ENCODE data around the gene PACS2. TPM values are rescaled to one million over a fixed set of nuclear protein-coding genes. Genes with fewer than 3 reads are reported as not detected.

PACS2 gene
- total and polyA plus RNA-seq, 4 donors, result 5.1 to 21.9 (median 9.8) TPM

- Histone ChIP-seq H3K9ac (ENCODE audit: low read depth in 1 of 2, low read length in 2 of 2) (no peak overlapping the region), H3K36me3 (ENCODE audit: control insufficient read depth in 4 of 4, insufficient read depth in 3 of 4, low read depth in 1 of 4, low read length in 3 of 4) (peaks cover 0 to 6% (median 1%) of the 10 kb centered on the region in 4 donors), H3K9me3 (ENCODE audit: control insufficient read depth in 4 of 4, low read length in 3 of 4) (no peaks in the 10 kb centered on the region), H3K27ac (ENCODE audit: low read depth in 1 of 2, low read length in 2 of 2) (no peak overlapping the region), H3K4me3 (ENCODE audit: low read depth in 1 of 3, low read length in 3 of 3) (no peak overlapping the region), H3K27me3 (ENCODE audit: control insufficient read depth in 4 of 4, insufficient read depth in 4 of 4, low read length in 3 of 4) (no peaks in the 10 kb centered on the region), H3K4me1 (ENCODE audit: control insufficient read depth in 4 of 4, insufficient read depth in 4 of 4, low read length in 3 of 4) (peaks cover 0 to 3% (median under 1%) of the 10 kb centered on the region in 4 donors)
- 95% methylated on average over 22 of the region's 22 CpGs for WGBS
- DNase-seq (ENCODE audit: low spot score), result no peak
- no peak for TF ChIP-seq TAF1 (conservative IDR thresholded peaks at IDR 0.05)
Observed at GRCh38 chr14:105271224-105271890, 43.2 kb upstream of the PACS2 start.

- H3K27me3 ChIP-seq (ENCODE audit: control insufficient read depth in 4 of 4, insufficient read depth in 4 of 4, low read length in 3 of 4), result no peaks in the 10 kb centered on the region
- H3K4me1 ChIP-seq (ENCODE audit: control insufficient read depth in 4 of 4, insufficient read depth in 4 of 4, low read length in 3 of 4), result peaks cover 0 to 3% (median under 1%) of the 10 kb centered on the region in 4 donors
- no peaks in the 10 kb centered on the region for H3K9me3 ChIP-seq (ENCODE audit: control insufficient read depth in 4 of 4, low read length in 3 of 4)
- 92% methylated on average over 15 of the region's 15 CpGs for WGBS
- no peak overlapping the region for H3K4me3 ChIP-seq (ENCODE audit: low read depth in 1 of 3, low read length in 3 of 3)
- no peak overlapping the region for H3K27ac ChIP-seq (ENCODE audit: low read depth in 1 of 2, low read length in 2 of 2)
- TF ChIP-seq HNF4G (IDR thresholded peaks at IDR 0.05) (no peak), RAD21 (IDR thresholded peaks at IDR 0.05) (no peak), SP1 (IDR thresholded peaks at IDR 0.05) (no peak), REST (IDR thresholded peaks at IDR 0.05) (no peak), JUND (IDR thresholded peaks at IDR 0.05) (no peak), RXRA (IDR thresholded peaks at IDR 0.05) (no peak)
- H3K36me3 ChIP-seq (ENCODE audit: control insufficient read depth in 4 of 4, insufficient read depth in 3 of 4, low read depth in 1 of 4, low read length in 3 of 4), result peaks cover 0 to 6% (median 1%) of the 10 kb centered on the region in 4 donors
- no peak for DNase-seq (ENCODE audit: low spot score)
- no peak overlapping the region for H3K9ac ChIP-seq (ENCODE audit: low read depth in 1 of 2, low read length in 2 of 2)
Observed at GRCh38 chr14:105272623-105273022, 41.9 kb upstream of the PACS2 start.

GRCh38 chr14:105273062-105273461, 41.5 kb upstream of the PACS2 start:
- Histone ChIP-seq H3K4me3 (ENCODE audit: low read depth in 1 of 3, low read length in 3 of 3) (no peak overlapping the region), H3K9ac (ENCODE audit: low read depth in 1 of 2, low read length in 2 of 2) (no peak overlapping the region), H3K36me3 (ENCODE audit: control insufficient read depth in 4 of 4, insufficient read depth in 3 of 4, low read depth in 1 of 4, low read length in 3 of 4) (peaks cover 0 to 6% (median 1%) of the 10 kb centered on the region in 4 donors), H3K9me3 (ENCODE audit: control insufficient read depth in 4 of 4, low read length in 3 of 4) (no peaks in the 10 kb centered on the region), H3K4me1 (ENCODE audit: control insufficient read depth in 4 of 4, insufficient read depth in 4 of 4, low read length in 3 of 4) (peaks cover 0 to 3% (median under 1%) of the 10 kb centered on the region in 4 donors), H3K27ac (ENCODE audit: low read depth in 1 of 2, low read length in 2 of 2) (no peak overlapping the region), H3K27me3 (ENCODE audit: control insufficient read depth in 4 of 4, insufficient read depth in 4 of 4, low read length in 3 of 4) (no peaks in the 10 kb centered on the region)
- no peak for TF ChIP-seq SP1 (IDR thresholded peaks at IDR 0.05)
- TF ChIP-seq RXRA (IDR thresholded peaks at IDR 0.05), result no peak
- TF ChIP-seq, protein P1, sequence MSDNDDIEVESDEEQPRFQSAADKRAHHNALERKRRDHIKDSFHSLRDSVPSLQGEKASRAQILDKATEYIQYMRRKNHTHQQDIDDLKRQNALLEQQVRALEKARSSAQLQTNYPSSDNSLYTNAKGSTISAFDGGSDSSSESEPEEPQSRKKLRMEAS (IDR thresholded peaks at IDR 0.05), result no peak
- no peak for TF ChIP-seq JUND (IDR thresholded peaks at IDR 0.05)
- TF ChIP-seq EGR1 (IDR thresholded peaks at IDR 0.05; ENCODE audit: low read depth in 2 of 2), result no peak
- TF ChIP-seq, protein P2, sequence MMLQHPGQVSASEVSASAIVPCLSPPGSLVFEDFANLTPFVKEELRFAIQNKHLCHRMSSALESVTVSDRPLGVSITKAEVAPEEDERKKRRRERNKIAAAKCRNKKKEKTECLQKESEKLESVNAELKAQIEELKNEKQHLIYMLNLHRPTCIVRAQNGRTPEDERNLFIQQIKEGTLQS (IDR thresholded peaks at IDR 0.05), result no peak
- TF ChIP-seq, protein P3, sequence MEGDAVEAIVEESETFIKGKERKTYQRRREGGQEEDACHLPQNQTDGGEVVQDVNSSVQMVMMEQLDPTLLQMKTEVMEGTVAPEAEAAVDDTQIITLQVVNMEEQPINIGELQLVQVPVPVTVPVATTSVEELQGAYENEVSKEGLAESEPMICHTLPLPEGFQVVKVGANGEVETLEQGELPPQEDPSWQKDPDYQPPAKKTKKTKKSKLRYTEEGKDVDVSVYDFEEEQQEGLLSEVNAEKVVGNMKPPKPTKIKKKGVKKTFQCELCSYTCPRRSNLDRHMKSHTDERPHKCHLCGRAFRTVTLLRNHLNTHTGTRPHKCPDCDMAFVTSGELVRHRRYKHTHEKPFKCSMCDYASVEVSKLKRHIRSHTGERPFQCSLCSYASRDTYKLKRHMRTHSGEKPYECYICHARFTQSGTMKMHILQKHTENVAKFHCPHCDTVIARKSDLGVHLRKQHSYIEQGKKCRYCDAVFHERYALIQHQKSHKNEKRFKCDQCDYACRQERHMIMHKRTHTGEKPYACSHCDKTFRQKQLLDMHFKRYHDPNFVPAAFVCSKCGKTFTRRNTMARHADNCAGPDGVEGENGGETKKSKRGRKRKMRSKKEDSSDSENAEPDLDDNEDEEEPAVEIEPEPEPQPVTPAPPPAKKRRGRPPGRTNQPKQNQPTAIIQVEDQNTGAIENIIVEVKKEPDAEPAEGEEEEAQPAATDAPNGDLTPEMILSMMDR (IDR thresholded peaks at IDR 0.05; ENCODE audit: low read depth, low read length, missing input control), result no peak
- no peak for TF ChIP-seq TAF1 (conservative IDR thresholded peaks at IDR 0.05)
- no peak for TF ChIP-seq YY1 (IDR thresholded peaks at IDR 0.05)
- TF ChIP-seq FOXA2 (IDR thresholded peaks at IDR 0.05), result no peak
- TF ChIP-seq HNF4G (IDR thresholded peaks at IDR 0.05), result no peak
- no peak for TF ChIP-seq RAD21 (IDR thresholded peaks at IDR 0.05)
- TF ChIP-seq, protein P4, sequence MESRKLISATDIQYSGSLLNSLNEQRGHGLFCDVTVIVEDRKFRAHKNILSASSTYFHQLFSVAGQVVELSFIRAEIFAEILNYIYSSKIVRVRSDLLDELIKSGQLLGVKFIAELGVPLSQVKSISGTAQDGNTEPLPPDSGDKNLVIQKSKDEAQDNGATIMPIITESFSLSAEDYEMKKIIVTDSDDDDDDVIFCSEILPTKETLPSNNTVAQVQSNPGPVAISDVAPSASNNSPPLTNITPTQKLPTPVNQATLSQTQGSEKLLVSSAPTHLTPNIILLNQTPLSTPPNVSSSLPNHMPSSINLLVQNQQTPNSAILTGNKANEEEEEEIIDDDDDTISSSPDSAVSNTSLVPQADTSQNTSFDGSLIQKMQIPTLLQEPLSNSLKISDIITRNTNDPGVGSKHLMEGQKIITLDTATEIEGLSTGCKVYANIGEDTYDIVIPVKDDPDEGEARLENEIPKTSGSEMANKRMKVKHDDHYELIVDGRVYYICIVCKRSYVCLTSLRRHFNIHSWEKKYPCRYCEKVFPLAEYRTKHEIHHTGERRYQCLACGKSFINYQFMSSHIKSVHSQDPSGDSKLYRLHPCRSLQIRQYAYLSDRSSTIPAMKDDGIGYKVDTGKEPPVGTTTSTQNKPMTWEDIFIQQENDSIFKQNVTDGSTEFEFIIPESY (IDR thresholded peaks at IDR 0.05), result no peak
- TF ChIP-seq FOXA1 (IDR thresholded peaks at IDR 0.05), result no peak
- no peak for DNase-seq (ENCODE audit: low spot score)
- WGBS, result 86% methylated on average over 12 of the region's 12 CpGs
